ENCODE measurements around the gene OR10C1. TPM values are rescaled to one million over a fixed set of nuclear protein-coding genes. Genes with fewer than 3 reads are reported as not detected.

The OR10C1 gene
- total RNA-seq, result not detected
- long read RNA-seq, result 0 reads

DNA sequence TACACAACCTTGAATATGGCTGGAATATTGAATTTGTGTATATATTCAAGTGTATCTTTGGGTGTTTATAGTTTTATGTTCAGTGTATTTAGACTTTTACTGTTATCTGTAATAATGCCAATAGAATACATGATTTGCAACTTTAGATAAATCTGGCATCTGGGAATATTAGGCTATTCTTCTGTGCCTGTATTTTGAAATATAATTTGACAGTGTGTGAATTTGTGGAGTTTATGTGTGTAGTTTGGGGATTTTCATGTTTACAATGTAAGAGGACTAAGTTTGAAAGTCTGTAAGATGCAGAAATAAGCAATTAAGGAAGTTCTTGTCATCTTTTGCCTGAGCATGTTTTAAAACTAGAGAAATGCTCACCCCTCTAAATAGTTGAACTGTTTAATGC is at the start of gene OR10C1:
TSS of gene OR10C1 (plus strand) at position 301 of the 400 bp plus-strand sequence. CDS start 710 bp downstream, outside the sequence.
- Histone ChIP-seq H3K4me1 (no peaks in the 10 kb centered on the region), H3K4me3 (no peak within 1 kb of the TSS), H3K27me3 (ENCODE audit: low read depth) (peaks cover 5% of the 10 kb centered on the region), H3K9me3 (no peaks in the 10 kb centered on the region), H3K36me3 (no peaks in the 10 kb centered on the region), H3K27ac (no peak within 1 kb of the TSS)
- intact Hi-C loops (cut with DNase I), result no loop called here
- TF ChIP-seq CTCF (IDR thresholded peaks at IDR 0.05), result no peak
- no peak for ATAC-seq
- DNase-seq, result no peak

DNA sequence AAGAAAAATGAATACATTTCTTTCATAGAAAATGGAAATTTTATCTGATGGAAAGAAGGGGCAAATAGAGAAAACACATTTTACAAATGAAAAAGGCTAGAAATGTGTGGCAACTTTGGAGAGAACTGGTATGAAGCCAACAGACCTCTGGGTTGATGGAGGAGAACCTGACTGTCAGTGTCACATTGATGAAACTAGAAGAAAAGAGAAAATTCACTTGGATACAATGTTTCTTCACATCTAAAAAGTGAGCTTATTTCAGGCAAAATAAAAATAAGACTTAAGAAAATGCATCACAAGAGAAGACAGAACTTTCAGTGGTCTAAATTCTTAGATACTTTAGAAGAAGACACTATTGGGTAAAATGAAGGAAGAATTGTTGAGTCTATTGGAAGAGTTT is 43.8 kb upstream of the OR10C1 start, which contains the start of gene OR12D2:
TSS of gene OR12D2 (plus strand) at position 301 of the 400 bp plus-strand sequence. CDS start 1,069 bp downstream, outside the sequence.
- no peak for TF ChIP-seq CTCF (IDR thresholded peaks at IDR 0.05)
- DNase-seq (no peak), ATAC-seq (no peak)
- Histone ChIP-seq H3K36me3 (no peaks in the 10 kb centered on the region), H3K9me3 (no peaks in the 10 kb centered on the region), H3K27ac (no peak within 1 kb of the TSS), H3K27me3 (ENCODE audit: low read depth) (no peaks in the 10 kb centered on the region), H3K4me3 (no peak within 1 kb of the TSS), H3K4me1 (no peaks in the 10 kb centered on the region)
- intact Hi-C loops (cut with DNase I), result no loop called here

- Histone ChIP-seq H3K27ac (no peak overlapping the region), H3K27me3 (ENCODE audit: low read depth) (no peaks in the 10 kb centered on the region), H3K36me3 (no peaks in the 10 kb centered on the region), H3K9me3 (no peaks in the 10 kb centered on the region), H3K4me3 (no peak overlapping the region), H3K4me1 (no peaks in the 10 kb centered on the region)
- no peak for TF ChIP-seq CTCF (IDR thresholded peaks at IDR 0.05)
- intact Hi-C loops (cut with DNase I), result no loop called here
- no peak for ATAC-seq
- no peak for DNase-seq
Observed at GRCh38 chr6:29399525-29399924, 39.6 kb upstream of the OR10C1 start.

- no peaks in the 10 kb centered on the region for H3K9me3 ChIP-seq
- no peaks in the 10 kb centered on the region for H3K36me3 ChIP-seq
- TF ChIP-seq CTCF (IDR thresholded peaks at IDR 0.05), result no peak
- H3K4me1 ChIP-seq, result no peaks in the 10 kb centered on the region
- H3K4me3 ChIP-seq, result no peak overlapping the region
- no peak for ATAC-seq
- no peak overlapping the region for H3K27ac ChIP-seq
- intact Hi-C loops (cut with DNase I), result no loop called here
- no peaks in the 10 kb centered on the region for H3K27me3 ChIP-seq (ENCODE audit: low read depth)
- DNase-seq, result no peak
Observed at GRCh38 chr6:29403801-29404200, 35.3 kb upstream of the OR10C1 start.

DNA sequence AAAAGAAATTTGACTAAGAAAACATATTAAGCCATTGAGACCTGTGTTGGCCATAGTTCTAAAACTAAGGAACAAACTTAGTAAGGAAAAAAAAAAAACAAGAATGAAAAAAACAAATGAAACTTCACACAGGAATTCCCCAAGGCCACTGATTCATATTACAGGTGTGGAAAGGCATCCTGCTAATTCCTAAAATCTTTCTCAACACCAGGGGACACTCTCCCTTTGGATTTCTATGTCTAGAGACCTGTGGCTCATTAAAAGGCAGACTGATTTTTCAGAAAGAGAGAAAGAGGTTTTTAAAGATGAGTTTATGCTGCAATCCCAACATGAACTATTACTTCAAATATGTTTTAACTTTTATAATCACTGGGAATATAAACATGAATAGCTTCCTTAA is 24.5 kb upstream of the OR10C1 start, which contains the start of gene OR12D1:
TSS of gene OR12D1 (plus strand) at position 341 of the 400 bp plus-strand sequence.
- no peaks in the 10 kb centered on the region for H3K27me3 ChIP-seq (ENCODE audit: low read depth)
- DNase-seq, result no peak
- no peak within 1 kb of the TSS for H3K4me3 ChIP-seq
- ATAC-seq, result no peak
- H3K9me3 ChIP-seq, result no peaks in the 10 kb centered on the region
- TF ChIP-seq CTCF (IDR thresholded peaks at IDR 0.05), result no peak
- no peaks in the 10 kb centered on the region for H3K36me3 ChIP-seq
- intact Hi-C loops (cut with DNase I), result no loop called here
- H3K4me1 ChIP-seq, result no peaks in the 10 kb centered on the region
- H3K27ac ChIP-seq, result no peak within 1 kb of the TSS

All from lower lobe of right lung (tissue), 2 donors.